K562 (cell line): Measurements from ENCODE around the gene CCSAP.

Experiments
- ARNT ChIP-seq, 2 experiments: fragments of 450-650 bp; IDR thresholded peaks; 2 replicates each; pipeline ENCODE4 v1.6.1; 2016; ENCODE audit warnings: mild to moderate bottlenecking in 1 of 2
- HNRNPL ChIP-seq: fragments of 200-400 bp; formaldehyde crosslinking; IDR thresholded peaks from 2 replicates; pipeline ENCODE4 v1.6.1; 2017; ENCODE audit warnings: low read depth, mild to moderate bottlenecking, low read length
- SIRT6 ChIP-seq: IDR thresholded peaks from one replicate; pipeline ENCODE4 v1.6.1; 2012; ENCODE audit warnings: low read depth, mild to moderate bottlenecking, control low read depth, inconsistent platforms, low read length, moderate library complexity
- SMARCB1 ChIP-seq: IDR thresholded peaks from 2 replicates; pipeline ENCODE4 v1.6.1; 2011; ENCODE audit warnings: improper control_type of control experiment, low read depth; ENCODE audit not compliant: insufficient read length
- XRCC4 ChIP-seq: IDR thresholded peaks from one replicate; pipeline ENCODE4 v1.6.1; 2011; ENCODE audit not compliant: insufficient read depth, insufficient read length; ENCODE audit errors: extremely low read depth

GRCh38 chr1:229371624-229372023 lies 28.8 kb upstream of the CCSAP start:
- TF ChIP-seq HNRNPL, result no peak
- TF ChIP-seq SIRT6, result no peak
- no peak for TF ChIP-seq ARNT (IDR thresholded peaks at IDR 0.05)
- TF ChIP-seq SMARCB1, result no peak
- TF ChIP-seq XRCC4, result no peak
